ENCODE data around the gene GOSR1.

Gene GOSR1

GRCh38 chr17:30576326-30576861 is 99.2 kb downstream of the GOSR1 start:
- DNase-seq: no peak

Measured in NCI-H446 treated with DMSO at 0.1 percent for 48 hours (cell line).